GM13976 (cell line): Measurements from ENCODE around the gene ZNF579.

Experiments used
- DNase-seq: peaks from one replicate; pipeline ENCODE4 v3.0.0; 2012; ENCODE audit warnings: low spot score
- in situ Hi-C: fragments of 300-500 bp; cut with MboI; formaldehyde crosslinking; loops from one replicate; pipeline ENCODE4 v1.12.0; 2022; ENCODE audit warnings: low sequenced_read_pairs, mixed read lengths, inconsistent platforms; ENCODE audit not compliant: unreplicated experiment
- TF ChIP-seq, protein P1 (sequence below): IDR thresholded peaks from 2 replicates; pipeline ENCODE4 v1.5.1; 2012; ENCODE audit warnings: borderline replicate concordance, mild to moderate bottlenecking; ENCODE audit not compliant: insufficient read depth; ENCODE audit errors: extremely low read depth, missing control alignments, control extremely low read depth

ZNF579 gene

DNA sequence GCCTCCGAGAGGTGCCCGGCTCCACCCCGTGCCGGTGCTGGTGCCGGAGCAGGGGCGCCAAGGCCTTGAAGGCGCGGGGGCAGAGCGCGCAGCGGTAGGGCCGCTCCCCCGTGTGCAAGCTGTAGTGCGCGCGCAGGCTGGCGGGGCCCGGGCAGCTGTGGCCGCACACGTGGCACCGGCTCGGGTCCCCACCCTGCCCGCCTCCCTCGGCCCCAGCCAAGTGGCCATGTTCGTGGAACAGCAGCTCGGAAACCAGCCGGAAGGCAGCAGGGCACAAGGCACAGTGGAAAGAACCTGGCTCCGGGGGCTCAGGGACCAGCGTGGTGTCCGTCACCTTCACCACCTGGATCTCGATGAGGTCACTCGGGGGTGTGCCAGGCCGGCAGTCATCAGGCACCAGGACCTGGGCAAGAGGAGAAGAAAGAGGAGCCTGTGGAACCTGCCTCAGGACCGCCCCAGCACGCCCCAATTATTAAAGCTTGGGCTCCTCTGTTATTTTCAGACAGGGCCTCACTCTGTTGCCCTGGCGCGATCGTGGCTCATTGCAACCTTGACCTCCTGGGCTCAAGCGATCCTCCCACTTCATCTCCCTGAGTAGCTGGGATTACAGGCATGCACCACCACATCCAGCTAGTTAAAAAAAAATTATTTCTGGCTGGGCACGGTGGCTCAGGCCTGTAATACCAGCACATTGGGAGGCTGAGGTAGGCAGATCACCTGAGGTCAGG, 41.8 kb upstream of the ZNF579 start:
- TF ChIP-seq, protein P1, sequence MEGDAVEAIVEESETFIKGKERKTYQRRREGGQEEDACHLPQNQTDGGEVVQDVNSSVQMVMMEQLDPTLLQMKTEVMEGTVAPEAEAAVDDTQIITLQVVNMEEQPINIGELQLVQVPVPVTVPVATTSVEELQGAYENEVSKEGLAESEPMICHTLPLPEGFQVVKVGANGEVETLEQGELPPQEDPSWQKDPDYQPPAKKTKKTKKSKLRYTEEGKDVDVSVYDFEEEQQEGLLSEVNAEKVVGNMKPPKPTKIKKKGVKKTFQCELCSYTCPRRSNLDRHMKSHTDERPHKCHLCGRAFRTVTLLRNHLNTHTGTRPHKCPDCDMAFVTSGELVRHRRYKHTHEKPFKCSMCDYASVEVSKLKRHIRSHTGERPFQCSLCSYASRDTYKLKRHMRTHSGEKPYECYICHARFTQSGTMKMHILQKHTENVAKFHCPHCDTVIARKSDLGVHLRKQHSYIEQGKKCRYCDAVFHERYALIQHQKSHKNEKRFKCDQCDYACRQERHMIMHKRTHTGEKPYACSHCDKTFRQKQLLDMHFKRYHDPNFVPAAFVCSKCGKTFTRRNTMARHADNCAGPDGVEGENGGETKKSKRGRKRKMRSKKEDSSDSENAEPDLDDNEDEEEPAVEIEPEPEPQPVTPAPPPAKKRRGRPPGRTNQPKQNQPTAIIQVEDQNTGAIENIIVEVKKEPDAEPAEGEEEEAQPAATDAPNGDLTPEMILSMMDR = no peak
- no peak for DNase-seq
- in situ Hi-C loops = no loop called here

DNA sequence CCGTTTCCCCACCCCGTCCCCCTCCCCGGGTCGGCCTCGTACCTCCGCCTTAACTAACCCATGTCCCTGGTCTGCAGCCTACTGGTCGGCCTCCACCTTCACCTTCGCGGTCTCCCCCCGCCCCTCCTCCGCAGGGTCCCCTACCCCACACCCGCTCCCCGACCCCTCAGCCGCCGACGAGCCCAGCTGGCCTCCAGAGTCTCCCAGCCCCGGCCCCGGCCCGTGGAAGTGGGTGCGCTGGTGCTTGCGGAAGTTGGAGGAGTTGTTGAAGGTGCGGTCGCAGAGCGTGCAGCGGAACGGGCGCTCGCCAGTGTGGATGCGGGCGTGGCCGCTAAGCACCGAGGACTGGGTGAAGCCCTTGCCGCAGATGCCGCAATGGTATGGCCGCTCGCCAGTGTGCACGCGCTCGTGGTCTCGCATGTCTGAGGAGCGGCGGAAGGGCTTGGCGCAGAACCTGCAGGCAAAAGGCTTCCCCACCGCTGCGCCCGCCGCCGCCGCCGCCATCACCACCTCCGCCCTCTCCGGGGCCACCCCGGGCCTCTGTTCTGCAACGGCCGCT, 41.1 kb upstream of the ZNF579 start:
- in situ Hi-C loops = no loop called here
- TF ChIP-seq, protein P1 = no peak
- no peak for DNase-seq

DNA sequence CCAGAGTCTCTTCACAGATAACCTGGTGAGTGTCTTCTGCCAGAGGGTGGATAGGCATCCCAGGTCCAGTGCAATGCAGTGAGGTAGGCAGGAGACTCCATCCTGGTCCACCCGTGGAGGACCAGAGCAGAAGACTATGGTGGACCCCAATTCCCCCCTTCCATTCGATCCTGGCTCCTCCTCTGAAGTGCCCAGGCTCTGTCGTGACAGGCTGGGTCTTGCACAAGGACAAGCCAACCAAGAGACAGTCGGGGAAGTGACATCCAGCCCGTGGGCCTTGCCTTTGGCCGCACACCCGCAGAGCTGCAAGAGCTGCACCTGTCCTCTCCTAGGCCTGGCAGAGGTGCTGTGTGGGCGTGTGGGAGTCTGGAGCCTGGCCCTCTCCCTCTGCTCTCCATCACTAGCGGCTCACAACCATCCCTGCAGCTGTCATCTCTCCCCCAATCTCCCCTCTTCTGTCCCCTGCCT, 40.6 kb upstream of the ZNF579 start:
- no peak for DNase-seq
- TF ChIP-seq, protein P1 = no peak
- in situ Hi-C loops = no loop called here

DNA sequence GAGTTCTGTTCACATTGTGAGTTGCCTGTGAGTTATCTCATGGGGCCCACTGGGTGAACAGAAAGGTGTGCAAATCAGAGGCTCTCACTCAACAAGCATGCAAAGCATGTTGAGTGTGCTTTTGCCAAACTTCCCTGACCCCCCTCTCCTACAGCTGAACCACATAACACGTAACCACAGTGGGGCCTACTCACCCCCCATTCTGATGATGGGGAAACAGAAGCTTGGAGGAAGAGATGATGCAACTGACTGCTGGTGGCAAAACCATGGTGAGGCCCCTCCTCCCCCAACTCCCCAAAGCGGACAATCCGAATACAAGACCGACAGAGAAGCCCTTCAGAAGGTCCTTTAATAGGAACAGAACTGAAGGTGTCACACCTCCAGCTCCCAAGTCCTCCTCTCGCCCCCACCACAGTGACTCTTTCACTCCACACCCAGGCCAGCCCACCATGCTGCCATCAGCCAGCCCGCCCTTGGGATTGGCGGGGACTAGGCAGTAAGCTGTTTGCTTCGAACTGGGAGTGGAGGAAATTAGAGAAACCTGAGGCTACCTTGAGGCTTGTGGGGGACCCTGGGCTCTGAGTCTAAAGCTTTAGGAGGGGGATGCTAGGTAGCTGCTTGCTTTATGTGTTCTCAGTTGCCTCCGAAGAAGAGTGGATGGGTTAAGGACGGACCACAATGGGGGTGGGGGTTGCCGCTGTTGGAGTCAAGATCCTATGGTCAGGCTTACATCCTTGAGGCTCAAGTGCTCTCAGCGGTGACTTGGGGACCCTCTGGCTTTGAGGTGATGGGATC, 40.0 kb upstream of the ZNF579 start:
- no peak for DNase-seq
- TF ChIP-seq, protein P1 = no peak
- in situ Hi-C loops = no loop called here

DNA sequence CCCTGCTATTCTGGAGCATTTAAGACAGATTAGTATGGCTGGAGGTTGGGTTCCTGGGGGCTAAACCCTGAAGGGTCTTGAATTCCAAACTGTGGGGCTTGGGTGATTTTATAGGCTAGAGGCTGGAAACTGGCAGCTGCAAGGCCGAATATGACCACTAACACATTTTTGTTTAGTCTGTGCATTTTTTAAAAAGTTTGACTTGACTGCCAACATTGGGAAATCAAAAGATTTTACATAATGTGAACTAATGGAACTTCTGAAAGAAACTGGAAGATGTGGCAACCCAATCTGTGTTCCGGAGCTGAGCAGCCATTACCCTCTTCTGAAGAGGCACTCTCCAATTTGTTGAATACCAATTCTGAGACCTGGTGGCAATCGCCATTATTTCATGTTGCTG, 38.6 kb upstream of the ZNF579 start:
- in situ Hi-C loops = no loop called here

DNA sequence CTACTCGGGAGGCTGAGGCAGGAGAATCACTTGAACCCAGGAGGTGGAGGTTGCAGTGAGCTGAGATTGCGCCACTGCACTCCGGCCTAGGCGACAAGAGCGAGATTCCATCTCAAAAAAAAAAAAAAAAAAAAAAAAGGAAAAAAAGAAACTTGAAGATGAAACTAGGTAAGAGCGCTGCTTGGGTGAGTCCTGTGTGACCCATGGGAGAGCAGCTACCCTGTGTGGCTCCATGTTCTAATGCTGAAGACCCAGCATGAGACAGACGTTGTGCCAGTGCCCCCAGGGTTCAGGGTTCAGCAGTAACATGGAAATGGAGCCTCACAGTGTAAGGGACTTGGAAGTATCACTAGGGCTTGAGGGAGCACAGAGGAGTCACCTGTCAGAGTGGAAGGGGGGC, 37.8 kb upstream of the ZNF579 start:
- in situ Hi-C loops = no loop called here
- DNase-seq = no peak
- TF ChIP-seq, protein P1 = no peak

More for the DNA sequence above, 38.6 kb upstream of the ZNF579 start:
- TF ChIP-seq, protein P1 = no peak
- DNase-seq = no peak
